Upper lobe of left lung (tissue), 4 donors: ENCODE measurements around the gene NTSR1.

Experiments used
- EP300 ChIP-seq, 4 donors: sonication (generic); formaldehyde crosslinking; IDR thresholded peaks; one replicate each; pipeline ENCODE4 v1.5.1; 2017; ENCODE audit warnings: antibody characterized with exemption in 4 of 4, control low read depth in 2 of 4
- TF ChIP-seq, protein P1 (sequence below), 6 experiments: fragments of 450-650 bp in 4 of 6; fragments of 200-600 bp in 2 of 6; sonication (generic) in 2 of 6; IDR thresholded peaks; one replicate each; pipeline ENCODE4 v1.5.1; 2016 to 2019; ENCODE audit warnings: antibody characterized with exemption in 6 of 6

DNA sequence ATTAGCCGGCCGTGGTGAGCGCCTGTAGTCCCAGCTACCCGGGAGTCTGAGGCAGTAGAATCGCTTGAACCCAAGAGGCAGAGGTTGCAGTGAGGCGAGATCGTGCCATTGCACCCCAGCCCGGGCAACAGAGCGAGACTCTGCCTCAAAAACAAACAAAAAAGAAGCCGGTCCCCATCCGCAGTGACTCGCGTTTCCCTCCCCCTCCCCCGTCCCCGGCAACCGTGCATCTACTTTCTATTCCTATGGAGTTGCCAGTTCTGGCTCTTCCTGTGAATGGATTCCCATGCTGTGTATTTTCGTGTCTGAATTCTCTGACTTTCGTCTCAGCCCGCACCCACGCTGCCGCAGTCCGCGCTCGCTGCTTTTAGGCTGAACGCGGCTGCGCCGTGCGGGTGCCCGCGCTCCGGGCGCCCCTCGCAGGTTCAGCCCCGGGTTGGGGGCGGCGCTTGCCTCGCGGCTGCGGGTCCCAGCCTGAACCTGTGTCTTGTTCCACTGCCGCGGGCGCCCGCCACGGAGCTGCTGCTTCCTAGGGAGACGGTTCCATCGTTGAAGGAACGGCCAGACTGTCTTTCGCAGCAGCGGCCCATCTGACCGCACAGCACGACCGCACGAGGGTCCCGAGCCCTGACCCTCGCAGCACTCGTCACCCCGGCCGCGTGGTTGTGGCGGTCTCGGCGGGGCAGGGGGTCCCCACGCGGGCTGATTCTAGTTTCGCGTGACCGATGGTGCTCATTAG is 86.6 kb downstream of the NTSR1 start:
- TF ChIP-seq, protein P1, sequence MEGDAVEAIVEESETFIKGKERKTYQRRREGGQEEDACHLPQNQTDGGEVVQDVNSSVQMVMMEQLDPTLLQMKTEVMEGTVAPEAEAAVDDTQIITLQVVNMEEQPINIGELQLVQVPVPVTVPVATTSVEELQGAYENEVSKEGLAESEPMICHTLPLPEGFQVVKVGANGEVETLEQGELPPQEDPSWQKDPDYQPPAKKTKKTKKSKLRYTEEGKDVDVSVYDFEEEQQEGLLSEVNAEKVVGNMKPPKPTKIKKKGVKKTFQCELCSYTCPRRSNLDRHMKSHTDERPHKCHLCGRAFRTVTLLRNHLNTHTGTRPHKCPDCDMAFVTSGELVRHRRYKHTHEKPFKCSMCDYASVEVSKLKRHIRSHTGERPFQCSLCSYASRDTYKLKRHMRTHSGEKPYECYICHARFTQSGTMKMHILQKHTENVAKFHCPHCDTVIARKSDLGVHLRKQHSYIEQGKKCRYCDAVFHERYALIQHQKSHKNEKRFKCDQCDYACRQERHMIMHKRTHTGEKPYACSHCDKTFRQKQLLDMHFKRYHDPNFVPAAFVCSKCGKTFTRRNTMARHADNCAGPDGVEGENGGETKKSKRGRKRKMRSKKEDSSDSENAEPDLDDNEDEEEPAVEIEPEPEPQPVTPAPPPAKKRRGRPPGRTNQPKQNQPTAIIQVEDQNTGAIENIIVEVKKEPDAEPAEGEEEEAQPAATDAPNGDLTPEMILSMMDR (IDR thresholded peaks at IDR 0.05): no peak
- TF ChIP-seq EP300 (IDR thresholded peaks at IDR 0.05): no peak
